ENCODE data around the gene PPP1R37. TPM values are rescaled to one million over a fixed set of nuclear protein-coding genes. Genes with fewer than 3 reads are reported as not detected.

The PPP1R37 gene
- total RNA-seq, 1 donor from 2014 or later: 16.2 TPM

GRCh38 chr19:45186509-45187334 lies 93.7 kb downstream of the PPP1R37 start:
- H3K4me3 ChIP-seq (ENCODE audit: low read length in 3 of 3): no peak overlapping the region
- no peaks in the 10 kb centered on the region for H3K4me1 ChIP-seq (ENCODE audit: control insufficient read depth in 3 of 3, insufficient read depth in 3 of 3, low read length in 3 of 3)
- H3K9me3 ChIP-seq (ENCODE audit: control insufficient read depth in 3 of 3, low read length in 3 of 3): no peaks in the 10 kb centered on the region

GRCh38 chr19:45187421-45188100 lies 94.6 kb downstream of the PPP1R37 start:
- no peaks in the 10 kb centered on the region for H3K9me3 ChIP-seq (ENCODE audit: control insufficient read depth in 3 of 3, low read length in 3 of 3)
- H3K9ac ChIP-seq (ENCODE audit: low read depth in 1 of 3, low read length in 3 of 3): no peak overlapping the region
- H3K4me3 ChIP-seq (ENCODE audit: low read length in 3 of 3): no peak overlapping the region
- no peak overlapping the region for H3K27ac ChIP-seq (ENCODE audit: low read depth, low read length)
- H3K36me3 ChIP-seq (ENCODE audit: control insufficient read depth in 3 of 3, insufficient read depth in 3 of 3, low read length in 3 of 3): no peaks in the 10 kb centered on the region
- H3K27me3 ChIP-seq (ENCODE audit: control insufficient read depth in 3 of 3, insufficient read depth in 3 of 3, low read length in 3 of 3): no peaks in the 10 kb centered on the region
- no peaks in the 10 kb centered on the region for H3K4me1 ChIP-seq (ENCODE audit: control insufficient read depth in 3 of 3, insufficient read depth in 3 of 3, low read length in 3 of 3)

More at GRCh38 chr19:45186509-45187334, 93.7 kb downstream of the PPP1R37 start:
- no peaks in the 10 kb centered on the region for H3K36me3 ChIP-seq (ENCODE audit: control insufficient read depth in 3 of 3, insufficient read depth in 3 of 3, low read length in 3 of 3)
- H3K27me3 ChIP-seq (ENCODE audit: control insufficient read depth in 3 of 3, insufficient read depth in 3 of 3, low read length in 3 of 3): no peaks in the 10 kb centered on the region
- H3K27ac ChIP-seq (ENCODE audit: low read depth, low read length): no peak overlapping the region
- no peak overlapping the region for H3K9ac ChIP-seq (ENCODE audit: low read depth in 1 of 3, low read length in 3 of 3)

GRCh38 chr19:45189971-45190370 lies 97.0 kb downstream of the PPP1R37 start:
- Histone ChIP-seq H3K4me1 (ENCODE audit: control insufficient read depth in 3 of 3, insufficient read depth in 3 of 3, low read length in 3 of 3) (no peaks in the 10 kb centered on the region), H3K9ac (ENCODE audit: low read depth in 1 of 3, low read length in 3 of 3) (no peak overlapping the region)

GRCh38 chr19:45191375-45191774 lies 98.4 kb downstream of the PPP1R37 start:
- H3K9ac ChIP-seq (ENCODE audit: low read depth in 1 of 3, low read length in 3 of 3): no peak overlapping the region

More at GRCh38 chr19:45189971-45190370, 97.0 kb downstream of the PPP1R37 start:
- Histone ChIP-seq H3K27me3 (ENCODE audit: control insufficient read depth in 3 of 3, insufficient read depth in 3 of 3, low read length in 3 of 3) (no peaks in the 10 kb centered on the region), H3K27ac (ENCODE audit: low read depth, low read length) (no peak overlapping the region), H3K36me3 (ENCODE audit: control insufficient read depth in 3 of 3, insufficient read depth in 3 of 3, low read length in 3 of 3) (no peaks in the 10 kb centered on the region), H3K9me3 (ENCODE audit: control insufficient read depth in 3 of 3, low read length in 3 of 3) (no peaks in the 10 kb centered on the region), H3K4me3 (ENCODE audit: low read length in 3 of 3) (no peak overlapping the region)

GRCh38 chr19:45195764-45196163 lies 102.8 kb downstream of the PPP1R37 start:
- H3K4me3 ChIP-seq (ENCODE audit: low read length in 3 of 3): no peak overlapping the region
- no peaks in the 10 kb centered on the region for H3K9me3 ChIP-seq (ENCODE audit: control insufficient read depth in 3 of 3, low read length in 3 of 3)
- no peaks in the 10 kb centered on the region for H3K36me3 ChIP-seq (ENCODE audit: control insufficient read depth in 3 of 3, insufficient read depth in 3 of 3, low read length in 3 of 3)
- H3K27ac ChIP-seq (ENCODE audit: low read depth, low read length): no peak overlapping the region
- H3K27me3 ChIP-seq (ENCODE audit: control insufficient read depth in 3 of 3, insufficient read depth in 3 of 3, low read length in 3 of 3): no peaks in the 10 kb centered on the region
- H3K9ac ChIP-seq (ENCODE audit: low read depth in 1 of 3, low read length in 3 of 3): no peak overlapping the region
- no peaks in the 10 kb centered on the region for H3K4me1 ChIP-seq (ENCODE audit: control insufficient read depth in 3 of 3, insufficient read depth in 3 of 3, low read length in 3 of 3)

More at GRCh38 chr19:45191375-45191774, 98.4 kb downstream of the PPP1R37 start:
- Histone ChIP-seq H3K27ac (ENCODE audit: low read depth, low read length) (no peak overlapping the region), H3K9me3 (ENCODE audit: control insufficient read depth in 3 of 3, low read length in 3 of 3) (no peaks in the 10 kb centered on the region), H3K27me3 (ENCODE audit: control insufficient read depth in 3 of 3, insufficient read depth in 3 of 3, low read length in 3 of 3) (no peaks in the 10 kb centered on the region), H3K4me3 (ENCODE audit: low read length in 3 of 3) (no peak overlapping the region), H3K4me1 (ENCODE audit: control insufficient read depth in 3 of 3, insufficient read depth in 3 of 3, low read length in 3 of 3) (no peaks in the 10 kb centered on the region), H3K36me3 (ENCODE audit: control insufficient read depth in 3 of 3, insufficient read depth in 3 of 3, low read length in 3 of 3) (no peaks in the 10 kb centered on the region)

Small RNA genes lying within 50 kb of the gene (small RNA-seq; reads per million reads assigned to genes)
- not detected for gene RNU6-611P

Other genes with a start within 250 kb of the PPP1R37 start
- gene NECTIN2, start 246.9 kb upstream of the PPP1R37 start, total RNA-seq: 31.8 TPM
- gene TOMM40, start 201.9 kb upstream of the PPP1R37 start, total RNA-seq: 22.4 TPM
- gene APOE, start 187.4 kb upstream of the PPP1R37 start, total RNA-seq: 93.9 TPM
- gene APOC1, start 178.6 kb upstream of the PPP1R37 start, total RNA-seq: 5.7 TPM
- gene APOC4, start 150.9 kb upstream of the PPP1R37 start, total RNA-seq: not detected
- gene APOC2, start 147.1 kb upstream of the PPP1R37 start, total RNA-seq: not detected
- 40.7 TPM for gene CLPTM1, start 137.8 kb upstream of the PPP1R37 start, total RNA-seq
- 7.8 TPM for gene RELB, start 91.7 kb upstream of the PPP1R37 start, total RNA-seq
- 7.8 TPM for gene CLASRP, start 54.1 kb upstream of the PPP1R37 start, total RNA-seq
- gene ZNF296, start 16.7 kb upstream of the PPP1R37 start, total RNA-seq: not detected
- 16.7 TPM for gene GEMIN7, start 13.9 kb upstream of the PPP1R37 start, total RNA-seq
- not detected for gene NKPD1, start 67.8 kb downstream of the PPP1R37 start, total RNA-seq
- 15.1 TPM for gene TRAPPC6A, start 85.1 kb downstream of the PPP1R37 start, total RNA-seq
- 4.2 TPM for gene BLOC1S3, start 85.6 kb downstream of the PPP1R37 start, total RNA-seq
- 2.1 TPM for gene EXOC3L2, start 152.2 kb downstream of the PPP1R37 start, total RNA-seq
- gene MARK4, start 158.1 kb downstream of the PPP1R37 start, total RNA-seq: 15.7 TPM
- gene CKM, start 229.7 kb downstream of the PPP1R37 start, total RNA-seq: 3,746 TPM
- gene KLC3, start 247.6 kb downstream of the PPP1R37 start, total RNA-seq: 0.52 TPM

All from skeletal muscle tissue (tissue), 5 donors.